HG03175 (cell line): ENCODE data around the gene TCERG1L.
"Not testable (repeated sequence)": the region's sequence is repeated elsewhere in the genome, so short reads cannot be mapped to it uniquely, and the experiment has no call there.

Experiments
- ATAC-seq: cut with Tn5 transposase; IDR thresholded peaks from one replicate; pipeline ENCODE4 v1.9.1; 2021; ENCODE audit warnings: mild to moderate bottlenecking, moderate library complexity; ENCODE audit not compliant: unreplicated experiment

TCERG1L gene

DNA sequence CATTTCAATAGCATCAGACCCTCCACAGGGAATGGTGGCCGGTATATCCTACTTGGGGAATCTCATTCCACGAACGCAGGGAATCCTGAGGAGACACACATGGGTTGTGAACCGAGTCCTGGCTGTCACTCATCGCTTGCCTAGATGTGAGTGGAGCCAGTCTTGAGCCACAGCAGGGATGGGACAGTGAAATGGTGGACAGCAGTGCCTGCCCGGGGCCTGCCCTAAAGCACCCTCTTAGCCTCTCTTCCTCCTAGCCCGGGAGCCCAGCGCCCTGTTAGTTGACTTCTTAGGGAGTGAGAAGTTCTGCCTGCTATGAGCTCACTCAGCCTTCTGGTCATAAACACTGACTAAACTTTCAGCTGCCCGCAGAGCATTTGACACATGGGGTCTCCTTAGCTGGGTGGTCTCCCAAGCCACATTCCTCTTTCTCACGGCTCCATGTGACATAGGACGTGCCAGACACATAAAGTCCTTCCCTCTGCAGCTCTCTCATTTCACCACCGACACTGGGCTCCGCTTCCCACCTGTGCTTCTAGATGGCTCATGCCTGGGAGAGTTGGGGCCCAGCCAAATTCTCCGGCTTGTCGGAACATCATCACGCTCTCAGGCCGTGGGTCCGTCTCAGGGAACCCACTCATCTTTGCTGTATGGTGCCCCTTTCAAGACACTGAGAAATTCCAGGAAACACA lies 60.9 kb downstream of the TCERG1L start:
- no peak for ATAC-seq

GRCh38 chr10:131249955-131250344 lies 61.6 kb downstream of the TCERG1L start:
- ATAC-seq: no peak

- no peak for ATAC-seq
These were observed 62.1 kb downstream of the TCERG1L start for GRCh38 chr10:131249238-131249954.

DNA sequence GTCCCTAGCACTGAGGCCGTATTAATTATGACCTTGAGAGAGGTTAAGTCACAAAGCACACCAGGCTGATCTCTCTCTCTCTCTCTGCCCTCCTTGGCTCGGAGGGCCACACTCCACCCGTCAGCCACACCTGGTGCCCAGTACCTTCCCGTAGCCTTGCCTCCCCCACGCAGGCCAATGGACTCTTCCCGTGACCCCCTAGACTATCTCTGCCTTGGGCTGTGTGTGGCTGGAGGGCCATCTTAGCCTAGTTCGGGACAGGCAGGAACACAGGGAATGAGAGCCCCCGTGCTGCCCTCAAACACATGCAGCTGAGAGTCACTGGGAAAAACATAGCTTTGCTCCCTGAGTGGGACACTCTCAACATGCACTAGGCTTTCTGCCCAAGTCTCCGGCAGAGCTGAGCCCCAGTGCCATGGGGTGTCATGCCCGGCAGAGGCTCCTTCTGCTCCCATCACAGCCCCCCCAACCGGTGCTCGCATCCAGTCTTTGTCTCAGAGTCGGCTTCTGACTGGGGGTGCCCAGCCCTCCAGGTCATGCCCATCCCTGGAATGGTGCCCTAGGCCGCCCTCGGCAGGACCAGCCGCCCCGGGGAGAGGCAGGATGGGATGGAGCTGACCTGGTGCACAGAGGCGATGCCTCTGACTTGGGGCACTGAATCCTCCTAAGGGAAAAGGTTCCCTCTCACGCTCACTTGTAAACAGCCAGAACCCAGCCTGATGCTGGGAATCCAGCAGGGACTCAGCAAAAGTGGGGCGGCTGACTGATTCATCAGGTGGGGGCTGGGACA lies 63.0 kb downstream of the TCERG1L start:
- ATAC-seq: no peak

- ATAC-seq: no peak
These were observed 63.6 kb downstream of the TCERG1L start for GRCh38 chr10:131247873-131248272.

DNA sequence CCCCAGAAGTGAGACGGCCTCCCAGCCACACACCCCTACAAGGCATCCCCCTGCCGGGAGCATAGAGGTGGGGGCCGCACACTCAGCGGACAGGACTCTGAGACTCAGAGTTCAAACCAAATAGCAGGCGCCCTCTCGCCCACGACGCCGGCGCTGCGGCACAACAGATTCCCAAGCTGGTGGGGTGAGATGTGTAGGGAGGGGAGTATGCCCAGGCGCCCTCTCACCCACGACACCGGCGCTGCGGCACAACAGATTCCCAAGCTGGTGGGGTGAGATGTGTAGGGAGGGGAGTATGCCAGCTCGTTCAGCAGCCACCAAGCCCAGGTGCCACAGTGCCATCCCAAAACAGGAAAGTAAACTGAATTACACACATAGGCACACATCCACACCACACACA lies 64.7 kb downstream of the TCERG1L start:
- no peak for ATAC-seq

- ATAC-seq: no peak
These were observed 65.4 kb downstream of the TCERG1L start for GRCh38 chr10:131246089-131246488.

- ATAC-seq: no peak
These were observed 66.0 kb downstream of the TCERG1L start for GRCh38 chr10:131245475-131246059.

GRCh38 chr10:131244836-131245235 lies 66.7 kb downstream of the TCERG1L start:
- ATAC-seq: no peak

- no peak for ATAC-seq
These were observed 68.4 kb downstream of the TCERG1L start for GRCh38 chr10:131243076-131243475.

DNA sequence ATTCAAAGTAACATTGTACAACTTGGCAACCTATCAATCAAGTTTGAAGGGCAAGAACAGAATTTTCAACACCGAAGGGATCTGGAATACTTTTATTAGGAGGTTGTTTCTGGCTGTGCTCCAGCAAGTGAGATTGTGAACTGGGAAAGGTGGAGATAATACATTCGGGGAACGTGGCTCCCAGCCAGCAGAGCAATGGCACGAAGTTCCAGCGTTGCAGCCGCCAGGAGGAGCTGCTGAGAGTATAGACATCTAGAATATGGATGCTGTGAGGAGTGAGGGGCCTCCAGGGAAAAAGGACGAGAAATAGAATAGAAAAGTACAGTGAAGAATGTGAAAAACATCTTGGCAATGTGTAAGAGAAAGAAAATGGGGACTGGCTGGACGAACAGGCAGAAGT lies 69.5 kb downstream of the TCERG1L start:
- ATAC-seq: no peak

DNA sequence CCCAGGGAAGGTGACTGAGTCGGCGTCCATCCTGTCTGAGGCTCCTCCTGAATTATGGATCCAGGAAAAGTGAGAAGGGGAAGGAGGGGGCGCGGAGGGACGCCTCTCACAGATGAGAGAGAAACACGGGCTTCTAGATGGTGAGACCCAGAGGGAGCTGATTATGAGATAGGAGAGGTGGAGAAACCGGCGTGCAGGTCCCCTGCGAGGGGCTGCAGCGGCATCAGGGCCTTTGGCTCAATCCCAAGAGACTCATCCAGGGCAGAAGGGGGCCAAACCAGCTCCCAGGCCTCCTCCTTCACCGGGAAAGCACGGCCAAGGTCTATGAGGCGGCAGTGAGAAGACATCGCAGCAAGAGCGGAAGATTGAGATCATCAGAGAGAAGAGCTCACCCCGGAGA lies 70.8 kb downstream of the TCERG1L start:
- no peak for ATAC-seq

DNA sequence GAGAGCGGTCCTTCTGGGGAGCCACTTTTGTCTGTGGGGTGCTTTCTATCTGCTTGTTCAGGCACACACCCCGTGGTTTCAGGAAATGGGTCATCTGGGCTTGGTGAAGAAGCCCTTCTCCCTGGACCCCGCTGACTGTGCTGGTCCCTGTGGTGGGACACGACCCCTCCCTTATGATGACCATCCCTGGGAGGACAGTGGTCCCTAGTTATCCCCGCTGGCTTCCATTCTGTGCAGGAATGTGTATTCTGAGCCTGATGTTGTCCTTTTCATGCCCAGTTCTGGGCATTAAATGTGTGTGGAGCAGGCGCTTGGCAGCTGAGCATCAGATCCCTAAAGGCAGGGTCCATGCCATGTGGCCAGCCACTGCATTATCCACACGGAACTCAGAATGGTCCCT lies 71.6 kb downstream of the TCERG1L start:
- no peak for ATAC-seq

- no peak for ATAC-seq
These were observed 72.1 kb downstream of the TCERG1L start for GRCh38 chr10:131239450-131239849.

DNA sequence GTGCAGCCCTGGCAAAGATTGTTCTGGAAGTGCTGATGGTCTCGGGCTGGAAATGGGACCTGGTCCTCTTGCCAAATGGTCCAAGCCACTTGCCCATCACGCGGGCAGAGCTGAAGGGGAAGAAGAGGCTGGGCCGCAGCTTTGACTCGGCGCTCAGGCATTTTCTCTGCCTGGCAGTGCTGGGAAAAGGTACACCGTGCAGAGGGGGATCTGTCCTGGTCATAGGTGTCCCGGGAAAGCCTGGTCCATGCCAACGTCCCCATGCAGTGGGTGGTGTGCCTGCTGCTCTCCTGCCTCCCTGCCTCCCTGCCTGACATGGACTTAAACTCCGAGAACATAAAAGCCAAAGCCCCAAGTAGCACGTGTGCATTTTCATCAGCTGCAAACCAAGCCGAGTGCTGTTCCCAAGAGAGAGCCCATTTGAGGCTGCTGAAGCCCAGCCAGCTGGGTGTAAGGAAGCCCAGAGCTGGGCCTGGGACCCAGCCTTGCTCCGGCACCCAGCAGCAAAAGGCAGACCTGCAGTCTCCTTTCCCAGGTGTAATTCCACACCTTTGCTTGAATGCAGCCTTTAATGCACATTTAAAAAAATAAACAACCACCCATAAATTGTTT lies 72.7 kb downstream of the TCERG1L start:
- ATAC-seq: no peak

DNA sequence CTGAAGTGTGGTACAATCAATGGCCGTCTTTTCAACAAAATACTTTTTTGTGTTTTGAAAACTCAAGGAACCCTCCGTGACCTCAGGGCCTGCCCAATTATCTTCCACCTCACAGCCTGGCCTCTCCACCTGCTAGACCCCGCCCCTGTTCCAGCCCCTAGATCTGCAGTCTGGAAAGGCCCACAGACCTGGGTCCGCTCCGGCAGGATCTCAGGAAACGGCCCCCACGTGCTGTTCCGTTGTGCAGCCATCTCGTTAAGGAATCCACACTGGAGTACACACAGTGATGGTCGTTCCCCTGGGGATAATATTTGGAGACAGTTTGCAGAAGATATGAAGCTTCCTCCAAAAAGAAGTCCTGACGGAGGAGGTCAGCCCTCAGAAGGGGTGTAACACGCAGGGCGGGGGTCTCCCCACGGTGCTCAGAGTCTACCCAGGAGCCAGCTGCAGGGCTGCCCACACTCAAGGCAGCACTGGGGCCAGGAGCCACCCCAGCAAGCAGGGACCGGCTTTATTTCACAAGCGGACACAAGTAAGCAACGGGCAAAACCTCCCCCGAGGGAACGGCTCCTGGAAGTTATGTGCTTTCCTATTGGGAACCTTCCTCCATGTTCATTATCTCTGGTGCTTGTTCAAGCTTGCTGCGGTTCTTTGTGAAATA lies 73.4 kb downstream of the TCERG1L start:
- ATAC-seq: no peak

DNA sequence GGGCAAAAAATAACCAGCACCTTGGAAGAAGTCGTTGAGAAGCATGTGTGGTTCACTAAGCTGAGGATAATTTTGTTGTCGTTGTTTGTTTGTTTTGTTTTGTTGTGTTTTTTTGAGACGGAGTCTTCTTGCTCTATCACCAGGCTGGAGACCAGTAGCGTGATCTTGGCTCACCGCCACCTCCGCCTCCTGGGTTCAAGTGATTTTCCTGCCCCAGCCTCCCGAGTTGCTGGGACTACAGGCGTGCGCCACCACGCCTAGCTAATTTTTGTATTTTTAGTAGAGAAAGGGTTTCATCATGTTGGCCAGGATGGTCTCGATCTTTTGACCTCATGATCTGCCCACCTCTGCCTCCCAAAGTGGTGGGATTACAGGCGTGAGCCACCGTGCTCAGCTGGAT lies 76.9 kb downstream of the TCERG1L start:
- not testable (repeated sequence) for ATAC-seq

GRCh38 chr10:131233611-131234258 lies 77.8 kb downstream of the TCERG1L start:
- no peak for ATAC-seq

DNA sequence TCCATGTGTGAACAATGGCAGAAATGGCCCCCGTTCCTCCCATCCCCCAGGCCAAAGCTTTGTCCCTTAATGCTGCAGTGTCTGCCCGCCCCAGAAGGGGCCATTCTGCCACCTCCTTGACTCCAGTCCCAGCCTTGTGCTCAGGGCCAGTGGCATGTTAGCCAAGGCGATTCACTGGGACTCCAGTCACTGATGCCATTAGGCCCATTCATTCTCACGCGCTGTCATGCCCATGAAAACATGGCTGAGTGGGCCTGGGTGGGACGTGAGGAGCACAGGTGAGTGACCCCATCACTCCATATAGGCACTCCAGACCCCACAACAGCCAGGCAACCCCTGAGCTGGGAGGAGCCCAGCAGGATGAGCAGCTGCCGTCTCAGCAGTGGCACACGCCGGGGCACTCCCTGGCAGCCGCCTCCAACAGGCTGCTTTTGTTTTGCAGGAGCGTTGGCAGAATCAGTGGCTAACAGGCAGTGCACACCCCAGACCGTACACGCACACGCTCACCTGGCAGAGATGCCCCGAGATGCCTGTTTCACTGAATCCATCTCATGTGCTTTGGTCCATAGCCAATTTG lies 79.5 kb downstream of the TCERG1L start:
- no peak for ATAC-seq
